Cardiac atrium fibroblast (primary cell): Measurements from ENCODE around the gene ZNF32. TPM values are rescaled to one million over a fixed set of nuclear protein-coding genes. Genes with fewer than 3 reads are reported as not detected.

ENCODE experiments used
- total RNA-seq: library from RNA; depleted of rRNA; stranded (reverse); fragments of >200 nt; gene quantifications from 2 replicates; pipeline ENCODE4 v1.2.3, GENCODE V29; 2015

Gene ZNF32, protein sequence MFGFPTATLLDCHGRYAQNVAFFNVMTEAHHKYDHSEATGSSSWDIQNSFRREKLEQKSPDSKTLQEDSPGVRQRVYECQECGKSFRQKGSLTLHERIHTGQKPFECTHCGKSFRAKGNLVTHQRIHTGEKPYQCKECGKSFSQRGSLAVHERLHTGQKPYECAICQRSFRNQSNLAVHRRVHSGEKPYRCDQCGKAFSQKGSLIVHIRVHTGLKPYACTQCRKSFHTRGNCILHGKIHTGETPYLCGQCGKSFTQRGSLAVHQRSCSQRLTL
- total RNA-seq: 29.6 and 34.3 TPM in 2 replicates

DNA sequence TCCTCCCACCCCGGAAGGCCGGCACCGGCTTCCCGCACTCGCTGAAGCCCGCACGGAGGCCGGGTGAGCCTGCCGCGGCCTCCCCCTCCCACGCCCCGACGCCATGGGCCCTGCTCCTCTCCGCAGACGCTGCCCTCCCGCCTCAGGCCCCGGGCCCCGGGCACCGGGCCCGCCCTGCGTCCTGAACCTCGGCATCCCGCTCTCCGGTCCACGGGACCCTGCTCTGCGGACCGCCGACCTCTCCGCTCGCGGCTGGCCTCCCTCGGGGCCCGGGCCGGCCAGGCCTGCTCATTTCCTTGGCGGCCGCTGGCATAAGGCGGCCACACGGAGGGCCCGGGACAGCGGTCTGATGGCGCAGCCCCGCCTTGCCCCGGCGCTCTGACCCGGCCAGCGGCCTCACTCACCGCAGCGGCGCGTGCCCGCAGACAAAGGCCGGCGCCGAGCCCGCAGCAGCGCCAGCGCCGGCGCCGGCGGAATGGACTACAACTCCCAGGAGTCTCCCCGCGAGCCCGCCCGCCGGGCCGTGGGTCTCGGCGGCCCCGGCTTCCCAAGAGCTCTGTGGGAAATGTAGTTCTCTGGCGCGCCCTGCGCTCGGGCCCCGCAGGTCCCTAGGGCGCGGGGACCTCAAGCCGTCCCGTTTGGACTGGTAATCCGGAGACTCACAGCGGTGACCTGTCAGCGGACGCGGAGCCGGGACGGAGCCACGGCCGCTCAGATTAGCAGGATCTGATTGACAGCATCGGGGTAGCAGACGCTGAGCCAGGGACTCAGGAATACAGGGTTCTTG, at the start of gene ZNF32:
ZNF32 (minus strand) TSS at position 484 of the 787 bp plus-strand sequence. CDS start 2,748 bp downstream, outside the sequence.

DNA sequence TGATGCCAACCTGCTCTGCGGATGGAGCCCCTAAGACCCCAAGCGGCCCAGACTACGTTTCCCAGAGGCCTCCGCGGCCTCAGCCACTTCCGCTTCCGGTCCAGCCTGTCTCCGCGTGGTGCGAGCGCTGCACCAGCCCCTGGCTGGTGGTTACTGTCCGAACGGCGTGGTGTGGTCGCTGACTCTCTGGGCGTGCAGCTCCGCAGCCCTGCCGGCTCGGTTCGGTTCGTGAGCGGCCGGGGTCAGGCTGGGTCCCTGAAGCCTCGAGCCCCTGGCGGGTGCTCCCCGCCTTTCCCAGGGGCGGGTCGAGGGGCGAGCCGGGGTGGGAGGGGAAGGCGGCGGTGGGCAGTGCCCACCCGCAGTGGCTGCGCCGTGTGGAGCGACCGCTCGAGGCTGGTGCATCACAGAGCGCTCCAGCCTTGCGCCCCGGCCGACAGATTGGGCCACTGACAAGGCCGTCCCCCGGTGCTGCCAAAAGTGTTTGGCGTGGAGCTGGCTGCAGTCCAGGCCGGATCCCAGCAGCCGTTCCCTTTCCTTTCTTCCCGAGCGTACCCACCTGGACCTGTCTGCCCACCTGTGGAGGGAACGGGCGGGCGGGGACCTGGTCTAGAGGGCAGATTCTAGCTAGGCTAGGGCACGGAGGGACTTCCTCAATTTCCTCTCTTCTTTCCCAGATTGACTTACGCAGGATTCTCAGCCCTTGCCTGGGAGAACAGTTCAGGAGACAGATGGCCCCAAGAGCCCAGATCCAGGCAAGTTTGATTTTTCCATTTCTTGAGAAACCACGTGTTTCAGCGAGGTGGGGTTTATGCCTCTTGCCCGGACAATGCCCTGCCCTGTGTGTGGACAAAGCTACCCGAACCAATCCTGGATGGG, 42.1 kb downstream of the ZNF32 start, which contains the start of gene ZNF485:
ZNF485 (plus strand) TSS at position 116 of the 876 bp plus-strand sequence; CDS start at position 729, 613 bp downstream.

Other genes with a start within 250 kb of the ZNF32 start
- gene HNRNPF, start 239.7 kb downstream of the ZNF32 start, total RNA-seq: 157 and 160 TPM in 2 replicates
- gene ZNF487, start 211.8 kb downstream of the ZNF32 start, total RNA-seq: 1.1 and 13.5 TPM in 2 replicates
- 1.8 and 9.9 TPM in 2 replicates for gene ZNF239, start 74.3 kb downstream of the ZNF32 start, total RNA-seq
- gene ZNF485, start 42.4 kb downstream of the ZNF32 start, total RNA-seq: 3.2 and 3.6 TPM in 2 replicates